Astrocyte of the spinal cord (primary cell): ENCODE results near the gene RBMS3.
A peak's percentile ranks its signal among the peaks of the same experiment; 100 is the strongest.

ENCODE experiments used
- DNase-seq: peaks from one replicate; pipeline ENCODE4 v3.0.0; 2011; ENCODE audit warnings: low read depth, low spot score
- H3K4me3 ChIP-seq: 2 replicates; pipeline ENCODE4 v1.5.1; 2011; ENCODE audit warnings: low read depth, mild to moderate bottlenecking, low read length, moderate library complexity
- in situ Hi-C: cut with HindIII; loops from 2 replicates; pipeline ENCODE4 v1.10.0; 2017; ENCODE audit warnings: low sequenced_read_pairs
- TF ChIP-seq, protein P1 (sequence below): IDR thresholded peaks from 2 replicates; pipeline ENCODE4 v1.5.1; 2012; ENCODE audit warnings: low read depth, mild to moderate bottlenecking, low read length, inconsistent platforms

The RBMS3 gene

DNA sequence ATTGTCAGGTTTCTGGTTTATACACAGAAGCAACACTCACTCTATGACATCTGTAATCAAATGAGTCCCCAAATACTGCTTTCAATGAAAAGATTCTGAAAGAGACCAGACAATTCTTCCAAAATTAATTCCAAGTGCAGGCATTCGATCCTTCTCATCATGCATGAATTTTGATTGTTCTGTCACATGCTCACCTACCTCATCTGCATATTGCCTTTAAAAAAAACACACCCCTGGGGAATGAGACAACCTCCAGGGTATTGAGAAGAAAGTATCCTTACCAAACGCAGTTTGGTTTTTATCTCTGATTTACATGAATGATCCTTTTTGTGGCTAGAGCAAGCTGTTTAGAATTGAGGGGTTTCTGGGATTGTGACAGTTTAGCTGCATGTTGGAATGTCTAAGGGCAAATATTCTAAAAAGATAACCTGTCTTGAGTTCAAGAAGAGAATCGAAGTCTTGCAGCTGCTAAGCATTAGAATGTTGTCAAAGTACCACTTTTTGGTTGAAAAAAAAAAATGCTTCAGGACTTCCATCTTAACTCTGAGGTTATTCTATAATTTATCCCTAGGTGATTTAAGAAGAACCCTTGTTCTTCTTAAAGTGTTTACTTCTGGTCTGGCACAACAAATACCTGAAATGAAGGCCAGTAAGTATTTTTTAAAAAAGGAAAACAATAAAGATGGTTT lies 653.1 kb downstream of the RBMS3 start:
- DNase-seq = no peak
- in situ Hi-C loops = no loop called here
- TF ChIP-seq, protein P1, sequence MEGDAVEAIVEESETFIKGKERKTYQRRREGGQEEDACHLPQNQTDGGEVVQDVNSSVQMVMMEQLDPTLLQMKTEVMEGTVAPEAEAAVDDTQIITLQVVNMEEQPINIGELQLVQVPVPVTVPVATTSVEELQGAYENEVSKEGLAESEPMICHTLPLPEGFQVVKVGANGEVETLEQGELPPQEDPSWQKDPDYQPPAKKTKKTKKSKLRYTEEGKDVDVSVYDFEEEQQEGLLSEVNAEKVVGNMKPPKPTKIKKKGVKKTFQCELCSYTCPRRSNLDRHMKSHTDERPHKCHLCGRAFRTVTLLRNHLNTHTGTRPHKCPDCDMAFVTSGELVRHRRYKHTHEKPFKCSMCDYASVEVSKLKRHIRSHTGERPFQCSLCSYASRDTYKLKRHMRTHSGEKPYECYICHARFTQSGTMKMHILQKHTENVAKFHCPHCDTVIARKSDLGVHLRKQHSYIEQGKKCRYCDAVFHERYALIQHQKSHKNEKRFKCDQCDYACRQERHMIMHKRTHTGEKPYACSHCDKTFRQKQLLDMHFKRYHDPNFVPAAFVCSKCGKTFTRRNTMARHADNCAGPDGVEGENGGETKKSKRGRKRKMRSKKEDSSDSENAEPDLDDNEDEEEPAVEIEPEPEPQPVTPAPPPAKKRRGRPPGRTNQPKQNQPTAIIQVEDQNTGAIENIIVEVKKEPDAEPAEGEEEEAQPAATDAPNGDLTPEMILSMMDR = no peak
- no peak overlapping the region for H3K4me3 ChIP-seq

DNA sequence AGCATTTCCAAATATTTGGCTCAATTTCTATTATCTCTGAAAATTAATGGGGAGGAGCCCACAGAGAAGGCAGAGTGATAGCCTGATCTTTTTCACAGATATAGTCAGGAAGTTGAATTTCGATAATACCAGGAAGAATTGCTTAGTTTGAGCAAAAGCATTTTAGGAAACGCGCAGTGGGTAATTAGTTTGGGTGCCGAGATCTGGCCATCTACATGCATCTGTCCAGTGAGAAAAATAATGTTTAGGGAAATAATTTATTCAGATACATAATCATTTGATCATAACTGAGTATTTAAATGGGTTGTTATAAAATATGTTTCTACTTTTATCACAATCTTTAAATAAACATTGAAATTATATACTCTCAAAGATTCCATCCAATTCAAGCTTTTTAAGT lies 653.9 kb downstream of the RBMS3 start:
- TF ChIP-seq, protein P1 = no peak
- in situ Hi-C loops = no loop called here
- H3K4me3 ChIP-seq = no peak overlapping the region
- no peak for DNase-seq

DNA sequence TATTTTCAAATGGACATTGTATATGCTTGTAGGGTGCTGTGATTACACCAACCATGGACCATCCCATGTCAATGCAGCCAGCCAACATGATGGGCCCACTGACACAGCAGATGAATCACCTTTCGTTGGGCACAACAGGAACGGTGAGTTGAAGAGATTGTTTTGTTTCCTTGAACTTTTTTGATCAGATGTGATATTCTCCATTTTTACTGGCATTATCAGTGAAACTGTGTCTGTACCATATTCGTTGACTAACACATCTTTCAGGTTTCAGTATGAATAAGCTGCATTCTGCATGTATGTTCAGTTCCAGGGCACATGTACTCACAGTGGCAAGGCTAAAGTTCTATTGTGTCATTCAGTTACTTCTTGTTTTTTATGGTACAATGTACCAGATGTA lies 655.2 kb downstream of the RBMS3 start:
- TF ChIP-seq, protein P1 = no peak
- no peak for DNase-seq
- H3K4me3 ChIP-seq = no peak overlapping the region
- in situ Hi-C loops = no loop called here

DNA sequence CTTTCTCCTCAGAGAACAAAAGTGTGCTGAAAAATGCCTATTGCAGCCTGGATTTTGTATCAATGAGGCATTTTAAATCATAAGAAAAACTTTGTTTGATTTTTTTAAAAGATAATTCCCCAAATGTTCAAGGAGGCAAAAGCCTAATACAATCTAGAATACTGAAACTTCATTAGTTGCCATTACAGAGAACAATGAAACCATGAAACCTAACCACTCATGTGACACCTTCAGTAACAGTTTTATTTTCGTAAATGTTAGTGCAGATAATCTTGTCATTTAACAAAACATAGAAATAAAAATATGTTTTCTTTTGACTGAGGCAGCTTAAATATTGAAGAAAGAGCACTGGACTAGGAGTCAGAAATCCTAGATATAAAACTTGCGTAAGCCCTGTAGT lies 655.9 kb downstream of the RBMS3 start:
- in situ Hi-C loops = no loop called here
- TF ChIP-seq, protein P1 = no peak
- no peak for DNase-seq
- H3K4me3 ChIP-seq = no peak overlapping the region

DNA sequence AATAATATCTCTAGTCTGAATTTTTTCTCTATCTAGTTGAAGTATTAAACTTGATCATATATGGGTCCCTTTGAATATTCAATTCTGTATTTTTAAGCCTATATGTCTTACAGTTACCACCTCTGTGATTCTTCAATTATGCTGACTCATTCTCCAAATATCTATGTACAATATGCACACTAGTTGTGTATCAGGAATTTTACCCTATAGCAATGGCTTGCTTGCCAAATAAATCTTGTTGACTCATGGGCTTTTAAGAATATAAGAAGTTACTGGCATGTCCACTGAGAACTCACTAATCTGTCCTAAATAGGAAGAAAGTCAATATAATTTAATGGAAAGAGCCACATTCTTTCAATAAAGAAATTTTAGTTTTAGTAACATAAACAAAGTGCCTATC lies 656.3 kb downstream of the RBMS3 start:
- no peak overlapping the region for H3K4me3 ChIP-seq
- TF ChIP-seq, protein P1 = no peak
- DNase-seq = peak; percentile 23
- in situ Hi-C loops = no loop called here

DNA sequence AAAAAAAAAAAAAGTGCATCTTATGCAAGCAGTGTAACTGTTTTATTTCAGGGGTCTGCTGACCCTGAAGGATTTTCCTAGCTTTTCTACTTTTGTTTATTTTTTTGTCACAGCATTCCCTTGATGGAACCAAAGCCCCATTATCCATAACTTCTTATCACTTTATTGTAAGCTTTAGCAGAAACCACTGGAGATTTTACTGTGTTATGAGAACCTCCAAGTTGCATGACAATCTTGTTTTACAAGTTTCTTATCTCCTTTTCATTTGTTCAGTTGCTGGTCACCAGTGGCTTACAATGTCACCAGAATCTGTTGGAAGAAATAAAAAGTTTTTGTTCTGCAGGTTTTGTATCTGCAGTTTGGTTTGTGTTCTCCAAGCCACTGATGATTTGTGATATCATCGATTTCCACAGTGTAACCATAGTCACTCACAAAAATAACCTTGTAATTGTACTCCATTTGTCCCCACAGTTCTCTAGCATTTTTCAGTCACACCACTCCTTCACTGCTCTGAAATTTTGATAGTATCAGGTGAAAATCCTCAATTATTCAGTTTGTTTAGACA lies 660.0 kb downstream of the RBMS3 start:
- TF ChIP-seq, protein P1 = no peak
- no peak overlapping the region for H3K4me3 ChIP-seq
- in situ Hi-C loops = no loop called here
- no peak for DNase-seq
